Sigmoid colon (tissue), 7 donors: ENCODE data around the gene CLEC2L. TPM values are rescaled to one million over a fixed set of nuclear protein-coding genes. Genes with fewer than 3 reads are reported as not detected.
"Not testable (repeated sequence)": the region's sequence is repeated elsewhere in the genome, so short reads cannot be mapped to it uniquely, and the experiment has no call there.

Experiments used
- DNase-seq: peaks from one replicate; pipeline ENCODE4 v3.0.0-alpha.2; 2019
- H3K27ac ChIP-seq, 4 donors: fragments of 200-600 bp; sonication (generic); one replicate each; pipeline ENCODE4 v1.5.1; 2016 to 2019; ENCODE audit warnings: mild to moderate bottlenecking in 1 of 4
- H3K27me3 ChIP-seq, 3 donors: fragments of 200-600 bp; sonication (generic); one replicate each; pipeline ENCODE4 v1.5.1; 2019; ENCODE audit warnings: mild to moderate bottlenecking in 1 of 3
- H3K36me3 ChIP-seq, 4 donors: fragments of 200-600 bp; sonication (generic); one replicate each; pipeline ENCODE4 v1.5.1; 2016 to 2019
- H3K4me1 ChIP-seq, 4 donors: fragments of 200-600 bp; sonication (generic); one replicate each; pipeline ENCODE4 v1.5.1; 2017 to 2019
- H3K4me3 ChIP-seq, 4 donors: fragments of 200-600 bp; sonication (generic); one replicate each; pipeline ENCODE4 v1.5.1; 2017 to 2019; ENCODE audit warnings: mild to moderate bottlenecking in 2 of 4, moderate library complexity in 1 of 4
- H3K9me3 ChIP-seq, 4 donors: fragments of 200-600 bp in 3 of 4; sonication (generic) in 3 of 4; one replicate each; pipeline versions ENCODE4 v1.5.1 to v1.6.1; 2013 to 2019
- EP300 ChIP-seq, 4 donors: sonication (generic); formaldehyde crosslinking; IDR thresholded peaks; one replicate each; pipeline ENCODE4 v1.6.1; 2017; ENCODE audit warnings: antibody characterized with exemption in 4 of 4
- POLR2A ChIP-seq, 2 donors: fragments of 450-650 bp; IDR thresholded peaks; one replicate each; pipeline ENCODE4 v1.6.1; 2016; ENCODE audit warnings: antibody characterized with exemption in 2 of 2, mild to moderate bottlenecking in 2 of 2, moderate library complexity in 2 of 2
- POLR2AphosphoS5 ChIP-seq, 4 donors: sonication (generic); formaldehyde crosslinking; IDR thresholded peaks; one replicate each; pipeline ENCODE4 v1.6.1; 2017; ENCODE audit warnings: antibody characterized with exemption in 4 of 4
- WGBS, 2 donors: extraction: QIAGEN DNeasy Blood & Tissue Kit; methylation state at CpG; one replicate each; pipeline ENCODE4 v1.1.7; 2013; 5-methylcytosine and 5-hydroxymethylcytosine counted together
- intact Hi-C: fragments of 100-400 bp; cut with DNase I; formaldehyde crosslinking; loops from one replicate; pipeline ENCODE4 v1.15.1; 2023
- polyA plus RNA-seq, 3 donors: library from polyadenylated mRNA; stranded (reverse); fragments of 200-250 nt; gene quantifications; one replicate each; pipeline ENCODE4 v1.2.3, GENCODE V29; 2013
- total RNA-seq, 4 donors: library from RNA; depleted of rRNA; stranded (reverse); fragments of >200 nt; gene quantifications; one replicate each; pipeline ENCODE4 v1.1.0, GENCODE V29; 2016
- TF ChIP-seq, protein P1 (sequence below), 4 experiments: fragments of 450-650 bp in 3 of 4; fragments of 200-600 bp in 1 of 4; IDR thresholded peaks; one replicate each; pipeline ENCODE4 v1.5.1; 2016 to 2019; ENCODE audit warnings: antibody characterized with exemption in 4 of 4, mild to moderate bottlenecking in 3 of 4, moderate library complexity in 2 of 4
- donor health status: healthy with polysubstance abuse.
- donor health status: Bipolar disorder and iron deficiency.
- donor health status: healthy.

Gene CLEC2L
- total and polyA plus RNA-seq, 7 donors, result 0.38 to 10.0 TPM; not detected in 5

DNA sequence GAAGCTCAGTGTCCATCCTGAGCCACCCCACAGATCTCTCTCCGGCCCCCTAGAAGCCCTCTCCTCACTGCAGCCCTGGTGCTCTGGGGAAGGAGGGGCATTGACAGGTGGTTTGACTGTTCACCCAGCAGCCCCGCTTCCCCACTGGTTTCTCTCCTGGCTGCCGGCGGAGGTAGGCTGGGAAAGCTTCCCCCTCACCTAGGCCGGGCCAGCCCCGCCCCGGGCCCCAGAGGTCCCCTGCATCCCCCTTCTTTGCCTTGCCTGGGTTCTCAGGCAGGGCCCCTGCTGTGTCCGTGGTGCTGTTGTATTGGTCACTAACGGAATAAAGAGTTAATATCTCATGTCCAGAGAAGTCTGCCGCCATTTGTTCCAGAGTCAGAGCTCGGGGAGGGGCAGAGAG is 21.2 kb downstream of the CLEC2L start:
- no peak for DNase-seq
- no peaks in the 10 kb centered on the region for H3K27me3 ChIP-seq
- H3K4me3 ChIP-seq, result no peak overlapping the region
- TF ChIP-seq POLR2A (IDR thresholded peaks at IDR 0.05) (no peak), EP300 (IDR thresholded peaks at IDR 0.05) (no peak), POLR2AphosphoS5 (IDR thresholded peaks at IDR 0.05) (no peak)
- TF ChIP-seq, protein P1, sequence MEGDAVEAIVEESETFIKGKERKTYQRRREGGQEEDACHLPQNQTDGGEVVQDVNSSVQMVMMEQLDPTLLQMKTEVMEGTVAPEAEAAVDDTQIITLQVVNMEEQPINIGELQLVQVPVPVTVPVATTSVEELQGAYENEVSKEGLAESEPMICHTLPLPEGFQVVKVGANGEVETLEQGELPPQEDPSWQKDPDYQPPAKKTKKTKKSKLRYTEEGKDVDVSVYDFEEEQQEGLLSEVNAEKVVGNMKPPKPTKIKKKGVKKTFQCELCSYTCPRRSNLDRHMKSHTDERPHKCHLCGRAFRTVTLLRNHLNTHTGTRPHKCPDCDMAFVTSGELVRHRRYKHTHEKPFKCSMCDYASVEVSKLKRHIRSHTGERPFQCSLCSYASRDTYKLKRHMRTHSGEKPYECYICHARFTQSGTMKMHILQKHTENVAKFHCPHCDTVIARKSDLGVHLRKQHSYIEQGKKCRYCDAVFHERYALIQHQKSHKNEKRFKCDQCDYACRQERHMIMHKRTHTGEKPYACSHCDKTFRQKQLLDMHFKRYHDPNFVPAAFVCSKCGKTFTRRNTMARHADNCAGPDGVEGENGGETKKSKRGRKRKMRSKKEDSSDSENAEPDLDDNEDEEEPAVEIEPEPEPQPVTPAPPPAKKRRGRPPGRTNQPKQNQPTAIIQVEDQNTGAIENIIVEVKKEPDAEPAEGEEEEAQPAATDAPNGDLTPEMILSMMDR (IDR thresholded peaks at IDR 0.05), result no peak
- H3K27ac ChIP-seq, result no peak overlapping the region
- no peaks in the 10 kb centered on the region for H3K9me3 ChIP-seq
- WGBS, 2 donors, result 89 to 93% methylated on average over 11 of the region's 11 CpGs
- no peaks in the 10 kb centered on the region for H3K36me3 ChIP-seq
- intact Hi-C loops, result no loop called here
- H3K4me1 ChIP-seq, result no peaks in the 10 kb centered on the region

DNA sequence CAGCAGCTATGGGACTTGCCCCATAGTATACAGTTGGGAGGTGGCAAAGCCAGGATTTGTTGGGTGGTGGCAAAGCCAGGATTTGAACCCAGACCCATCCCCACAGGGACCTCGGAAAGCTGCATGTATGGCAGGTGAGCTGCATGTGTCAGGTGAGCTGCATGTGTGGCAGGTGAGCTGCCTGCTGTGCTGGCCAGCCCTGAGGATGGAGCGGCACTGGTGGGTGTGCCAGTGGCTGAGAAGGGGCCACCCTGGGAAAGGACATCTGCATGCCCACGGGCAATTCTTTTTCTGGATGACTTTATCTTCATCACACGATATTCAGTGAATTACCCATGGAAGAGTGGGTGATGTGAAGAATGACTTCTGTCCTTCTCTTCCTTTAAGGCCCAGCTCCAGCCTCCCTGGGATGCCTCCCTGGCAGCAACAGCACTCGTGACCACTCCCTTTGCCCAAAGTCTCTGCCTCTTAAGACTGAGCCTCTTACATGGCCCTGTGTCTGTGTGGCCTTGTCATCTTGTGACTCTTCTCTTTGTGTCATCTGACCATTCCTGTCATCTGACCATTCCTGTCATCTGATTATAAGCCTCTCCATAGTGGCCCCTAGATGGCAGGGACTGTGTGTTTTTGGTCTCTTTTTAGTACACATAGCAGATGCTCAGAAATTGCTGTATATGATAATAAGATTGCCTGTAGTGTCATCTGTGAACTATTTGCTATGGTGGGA is 25.0 kb downstream of the CLEC2L start:
- no peaks in the 10 kb centered on the region for H3K9me3 ChIP-seq
- no peak overlapping the region for H3K4me3 ChIP-seq
- intact Hi-C loops, result no loop called here
- no peak for TF ChIP-seq POLR2AphosphoS5 (IDR thresholded peaks at IDR 0.05)
- no peak for TF ChIP-seq EP300 (IDR thresholded peaks at IDR 0.05)
- TF ChIP-seq, protein P1 (IDR thresholded peaks at IDR 0.05), result no peak
- TF ChIP-seq POLR2A (IDR thresholded peaks at IDR 0.05), result no peak
- no peaks in the 10 kb centered on the region for H3K36me3 ChIP-seq
- H3K4me1 ChIP-seq, result no peaks in the 10 kb centered on the region
- 85 to 93% methylated on average over 5 of the region's 5 CpGs for WGBS, 2 donors
- H3K27ac ChIP-seq, result no peak overlapping the region
- H3K27me3 ChIP-seq, result no peaks in the 10 kb centered on the region
- no peak for DNase-seq

DNA sequence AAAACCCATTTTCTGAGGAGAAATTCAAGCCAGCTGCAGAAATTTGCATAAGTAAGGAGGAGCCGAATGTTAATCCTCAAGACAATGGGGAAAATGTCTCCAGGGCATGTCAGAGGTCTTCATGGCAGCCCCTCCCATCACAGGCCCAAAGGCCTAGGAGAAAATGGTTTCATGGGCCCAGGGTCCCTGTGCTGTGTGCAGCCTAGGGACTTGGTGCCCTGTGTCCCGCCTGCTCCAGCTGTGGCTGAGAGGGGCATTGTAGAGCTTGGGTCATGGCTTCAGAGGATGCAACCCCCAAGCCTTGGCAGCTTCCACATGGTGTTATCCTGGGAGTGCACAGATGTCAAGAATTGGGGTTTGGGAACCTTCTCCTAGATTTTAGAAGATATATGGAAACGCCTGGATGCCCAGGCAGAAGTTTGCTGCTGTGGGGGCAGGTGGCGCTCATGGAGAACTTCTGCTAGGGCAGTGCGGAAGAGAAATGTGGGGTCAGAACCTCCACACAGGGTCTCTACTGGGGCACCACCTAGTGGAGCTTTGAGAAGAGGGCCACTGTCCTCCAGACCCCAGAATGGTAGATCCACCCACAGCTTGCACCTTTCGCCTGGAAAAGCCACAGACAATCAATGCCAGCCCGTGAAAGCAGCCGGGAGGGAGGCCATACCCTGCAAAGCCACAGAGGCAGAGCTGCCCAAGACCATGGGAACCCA is 30.7 kb downstream of the CLEC2L start:
- H3K36me3 ChIP-seq, H3K4me3 ChIP-seq, H3K27ac ChIP-seq, H3K4me1 ChIP-seq, H3K27me3 ChIP-seq, DNase-seq, intact Hi-C loops, H3K9me3 ChIP-seq: not testable (repeated sequence)
- WGBS, 2 donors, result 93 to 95% methylated on average over 8 of the region's 8 CpGs

DNA sequence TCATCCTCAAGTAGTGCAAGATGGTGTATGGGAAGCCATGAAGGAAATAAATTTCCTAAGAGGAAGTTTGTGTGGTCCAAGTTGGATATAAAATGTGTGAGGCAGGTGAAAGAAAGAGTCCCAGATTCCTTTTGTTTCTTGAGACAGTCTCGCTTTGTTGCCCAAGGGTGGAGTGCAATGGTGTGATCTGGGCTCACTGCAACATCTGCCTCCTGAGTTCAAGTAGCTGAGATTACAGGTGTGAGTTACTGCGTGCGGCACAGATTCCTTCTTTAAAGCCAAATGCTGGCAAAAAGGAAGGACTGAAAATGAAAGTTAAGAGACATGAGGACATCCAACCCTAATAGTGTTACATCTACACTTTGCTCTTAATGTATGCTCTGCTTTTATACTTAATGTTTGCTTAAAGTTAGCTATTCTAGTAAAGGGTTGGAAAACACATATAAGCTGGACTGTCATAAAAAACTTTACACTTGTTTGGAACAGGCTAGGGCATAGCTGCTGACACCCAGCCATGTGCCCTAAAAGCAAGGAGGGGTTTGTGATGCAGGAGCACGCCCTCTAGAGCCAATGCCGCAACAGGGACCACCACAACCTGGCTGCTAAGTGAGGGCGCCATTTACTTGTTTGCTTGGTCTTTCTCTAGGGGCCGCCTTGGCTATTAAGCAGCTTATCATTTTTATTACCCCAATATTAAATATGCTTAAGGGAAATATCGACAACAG is 34.5 kb downstream of the CLEC2L start:
- H3K4me3 ChIP-seq, result no peak overlapping the region
- DNase-seq, result no peak
- no peaks in the 10 kb centered on the region for H3K9me3 ChIP-seq
- 23 to 68% methylated on average over 8 of the region's 8 CpGs for WGBS, 2 donors
- intact Hi-C loops, result no loop called here
- H3K27me3 ChIP-seq, result no peaks in the 10 kb centered on the region
- no peak overlapping the region for H3K27ac ChIP-seq
- H3K4me1 ChIP-seq, result no peaks in the 10 kb centered on the region
- TF ChIP-seq POLR2AphosphoS5 (IDR thresholded peaks at IDR 0.05) (no peak), POLR2A (IDR thresholded peaks at IDR 0.05) (no peak), EP300 (IDR thresholded peaks at IDR 0.05) (no peak)
- TF ChIP-seq, protein P1 (IDR thresholded peaks at IDR 0.05), result no peak
- H3K36me3 ChIP-seq, result no peaks in the 10 kb centered on the region
